ENCODE data around the gene C1orf87.

Gene C1orf87

GRCh38 chr1:59992040-59992820 is 81.3 kb downstream of the C1orf87 start (continued):
- TF ChIP-seq ZNF571 (tag by site-specific recombination; IDR thresholded peaks at IDR 0.05) (no peak), ZNF677 (tag by site-specific recombination; IDR thresholded peaks at IDR 0.05) (no peak), ZNF624 (tag by site-specific recombination; IDR thresholded peaks at IDR 0.05) (no peak), ZIC2 (tag by site-specific recombination; IDR thresholded peaks at IDR 0.05) (no peak), ZNF626 (tag by site-specific recombination; IDR thresholded peaks at IDR 0.05) (no peak), RBAK (tag by site-specific recombination; IDR thresholded peaks at IDR 0.05) (no peak), ZNF777 (tag by site-specific recombination; IDR thresholded peaks at IDR 0.05; ENCODE audit: borderline replicate concordance) (no peak), ZNF645 (tag by site-specific recombination; IDR thresholded peaks at IDR 0.05) (no peak), ZNF335 (tag by site-specific recombination; conservative IDR thresholded peaks at IDR 0.05) (no peak), ZNF560 (tag by site-specific recombination; IDR thresholded peaks at IDR 0.05; ENCODE audit: borderline replicate concordance) (peak; percentile 83; the same call in 1 of the 2 replicates), ZNF768 (tag by site-specific recombination; IDR thresholded peaks at IDR 0.05) (no peak), ZNF510 (tag by site-specific recombination; IDR thresholded peaks at IDR 0.05; ENCODE audit: insufficient replicate concordance) (peak; percentile 71), ZSCAN23 (tag by site-specific recombination; IDR thresholded peaks at IDR 0.05) (no peak), ZSCAN30 (tag by site-specific recombination; IDR thresholded peaks at IDR 0.05) (no peak), ZFP41 (tag by site-specific recombination; IDR thresholded peaks at IDR 0.05; ENCODE audit: borderline replicate concordance) (no peak), ZSCAN5A (tag by site-specific recombination; IDR thresholded peaks at IDR 0.05) (no peak), KLF9 (tag by site-specific recombination; IDR thresholded peaks at IDR 0.05; ENCODE audit: low read depth) (no peak), ZNF776 (tag by site-specific recombination; IDR thresholded peaks at IDR 0.05; ENCODE audit: borderline replicate concordance) (no peak), ZNF514 (tag by site-specific recombination; IDR thresholded peaks at IDR 0.05) (no peak), GLIS2 (tag by site-specific recombination; IDR thresholded peaks at IDR 0.05) (no peak), ZNF23 (tag by site-specific recombination; IDR thresholded peaks at IDR 0.05; ENCODE audit: borderline replicate concordance) (no peak), KLF1 (tag by site-specific recombination; IDR thresholded peaks at IDR 0.05) (no peak), ZNF362 (tag by site-specific recombination; IDR thresholded peaks at IDR 0.05) (no peak), ZSCAN16 (tag by site-specific recombination; IDR thresholded peaks at IDR 0.05) (no peak), ZNF433 (tag by site-specific recombination; IDR thresholded peaks at IDR 0.05; ENCODE audit: low read depth) (0 out of 2 replicates have a peak, but pooled peaks have one; percentile 35), OVOL3 (tag by site-specific recombination; IDR thresholded peaks at IDR 0.05) (no peak), BCL11B (tag by site-specific recombination; IDR thresholded peaks at IDR 0.05; ENCODE audit: low read depth) (no peak), ZNF292 (tag by site-specific recombination; IDR thresholded peaks at IDR 0.05; ENCODE audit: borderline replicate concordance, low read depth) (peak; percentile 41; the same call in 1 of the 2 replicates), ZNF707 (tag by site-specific recombination; IDR thresholded peaks at IDR 0.05) (no peak)
- TF ChIP-seq, protein P1, sequence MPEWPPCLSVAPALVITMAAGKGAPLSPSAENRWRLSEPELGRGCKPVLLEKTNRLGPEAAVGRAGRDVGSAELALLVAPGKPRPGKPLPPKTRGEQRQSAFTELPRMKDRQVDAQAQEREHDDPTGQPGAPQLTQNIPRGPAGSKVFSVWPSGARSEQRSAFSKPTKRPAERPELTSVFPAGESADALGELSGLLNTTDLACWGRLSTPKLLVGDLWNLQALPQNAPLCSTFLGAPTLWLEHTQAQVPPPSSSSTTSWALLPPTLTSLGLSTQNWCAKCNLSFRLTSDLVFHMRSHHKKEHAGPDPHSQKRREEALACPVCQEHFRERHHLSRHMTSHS (tag by site-specific recombination; IDR thresholded peaks at IDR 0.05) = no peak
- TF ChIP-seq, protein P2, sequence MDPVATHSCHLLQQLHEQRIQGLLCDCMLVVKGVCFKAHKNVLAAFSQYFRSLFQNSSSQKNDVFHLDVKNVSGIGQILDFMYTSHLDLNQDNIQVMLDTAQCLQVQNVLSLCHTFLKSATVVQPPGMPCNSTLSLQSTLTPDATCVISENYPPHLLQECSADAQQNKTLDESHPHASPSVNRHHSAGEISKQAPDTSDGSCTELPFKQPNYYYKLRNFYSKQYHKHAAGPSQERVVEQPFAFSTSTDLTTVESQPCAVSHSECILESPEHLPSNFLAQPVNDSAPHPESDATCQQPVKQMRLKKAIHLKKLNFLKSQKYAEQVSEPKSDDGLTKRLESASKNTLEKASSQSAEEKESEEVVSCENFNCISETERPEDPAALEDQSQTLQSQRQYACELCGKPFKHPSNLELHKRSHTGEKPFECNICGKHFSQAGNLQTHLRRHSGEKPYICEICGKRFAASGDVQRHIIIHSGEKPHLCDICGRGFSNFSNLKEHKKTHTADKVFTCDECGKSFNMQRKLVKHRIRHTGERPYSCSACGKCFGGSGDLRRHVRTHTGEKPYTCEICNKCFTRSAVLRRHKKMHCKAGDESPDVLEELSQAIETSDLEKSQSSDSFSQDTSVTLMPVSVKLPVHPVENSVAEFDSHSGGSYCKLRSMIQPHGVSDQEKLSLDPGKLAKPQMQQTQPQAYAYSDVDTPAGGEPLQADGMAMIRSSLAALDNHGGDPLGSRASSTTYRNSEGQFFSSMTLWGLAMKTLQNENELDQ (tag by site-specific recombination; IDR thresholded peaks at IDR 0.05; ENCODE audit: low read depth) = no peak
- TF ChIP-seq, protein P3, sequence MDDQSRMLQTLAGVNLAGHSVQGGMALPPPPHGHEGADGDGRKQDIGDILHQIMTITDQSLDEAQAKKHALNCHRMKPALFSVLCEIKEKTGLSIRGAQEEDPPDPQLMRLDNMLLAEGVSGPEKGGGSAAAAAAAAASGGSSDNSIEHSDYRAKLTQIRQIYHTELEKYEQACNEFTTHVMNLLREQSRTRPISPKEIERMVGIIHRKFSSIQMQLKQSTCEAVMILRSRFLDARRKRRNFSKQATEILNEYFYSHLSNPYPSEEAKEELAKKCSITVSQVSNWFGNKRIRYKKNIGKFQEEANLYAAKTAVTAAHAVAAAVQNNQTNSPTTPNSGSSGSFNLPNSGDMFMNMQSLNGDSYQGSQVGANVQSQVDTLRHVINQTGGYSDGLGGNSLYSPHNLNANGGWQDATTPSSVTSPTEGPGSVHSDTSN (CRISPR knock-in tag; IDR thresholded peaks at IDR 0.05) = no peak

Data from HEK293 (cell line).